AG04449 (cell line): Measurements from ENCODE around the gene SLIT3.

Source experiments
- CTCF ChIA-PET: fragments of 350-600 bp; formaldehyde crosslinking; extraction: SDS; loops from one replicate; lab custom pipeline; 2021; ENCODE audit warnings: antibody characterized with exemption; lab: Yijun Ruan, JAX
- POLR2A ChIA-PET: fragments of 400-600, 350-600 bp; formaldehyde crosslinking; extraction: SDS; loops from one replicate; lab custom pipeline; 2020; ENCODE audit warnings: antibody characterized with exemption, inconsistent platforms; lab: Yijun Ruan, JAX
- DNase-seq: peaks from one replicate; pipeline ENCODE4 v3.0.0-alpha.2; 2010; ENCODE audit warnings: low read depth, low spot score
- H3K4me3 ChIP-seq: 2 replicates; pipeline ENCODE4 v1.5.1; 2011; ENCODE audit warnings: low read depth, mild to moderate bottlenecking, control low read depth, low read length
- TF ChIP-seq, protein P1 (sequence below): IDR thresholded peaks from one replicate; pipeline ENCODE4 v1.5.1; 2011; ENCODE audit warnings: mild to moderate bottlenecking, moderate library complexity, low read length, control low read depth, inconsistent platforms; ENCODE audit not compliant: insufficient read depth; ENCODE audit errors: missing control alignments

The SLIT3 gene

DNA sequence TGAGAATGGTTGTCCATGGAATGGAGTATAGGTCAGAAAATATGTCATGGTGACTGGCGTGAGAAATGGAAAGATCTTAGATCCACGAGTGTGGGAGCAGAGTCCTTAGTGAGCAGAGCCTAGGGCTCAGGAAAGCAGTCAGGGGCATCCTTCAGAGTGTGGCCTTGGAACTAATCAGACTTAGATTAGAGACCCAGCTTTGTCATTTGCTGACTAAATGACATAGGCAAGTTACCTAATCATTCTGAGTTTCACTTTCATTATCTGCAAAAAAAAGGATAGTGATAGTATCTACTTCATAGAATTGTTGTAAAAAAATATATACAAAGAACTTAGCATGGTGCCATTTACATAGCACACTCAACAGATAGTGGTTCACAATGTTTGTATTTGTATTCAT is 24.3 kb upstream of the SLIT3 start:
- ChIA-PET POLR2A (no interaction called here), CTCF (no interaction called here)
- no peak overlapping the region for H3K4me3 ChIP-seq
- DNase-seq: no peak
- TF ChIP-seq, protein P1, sequence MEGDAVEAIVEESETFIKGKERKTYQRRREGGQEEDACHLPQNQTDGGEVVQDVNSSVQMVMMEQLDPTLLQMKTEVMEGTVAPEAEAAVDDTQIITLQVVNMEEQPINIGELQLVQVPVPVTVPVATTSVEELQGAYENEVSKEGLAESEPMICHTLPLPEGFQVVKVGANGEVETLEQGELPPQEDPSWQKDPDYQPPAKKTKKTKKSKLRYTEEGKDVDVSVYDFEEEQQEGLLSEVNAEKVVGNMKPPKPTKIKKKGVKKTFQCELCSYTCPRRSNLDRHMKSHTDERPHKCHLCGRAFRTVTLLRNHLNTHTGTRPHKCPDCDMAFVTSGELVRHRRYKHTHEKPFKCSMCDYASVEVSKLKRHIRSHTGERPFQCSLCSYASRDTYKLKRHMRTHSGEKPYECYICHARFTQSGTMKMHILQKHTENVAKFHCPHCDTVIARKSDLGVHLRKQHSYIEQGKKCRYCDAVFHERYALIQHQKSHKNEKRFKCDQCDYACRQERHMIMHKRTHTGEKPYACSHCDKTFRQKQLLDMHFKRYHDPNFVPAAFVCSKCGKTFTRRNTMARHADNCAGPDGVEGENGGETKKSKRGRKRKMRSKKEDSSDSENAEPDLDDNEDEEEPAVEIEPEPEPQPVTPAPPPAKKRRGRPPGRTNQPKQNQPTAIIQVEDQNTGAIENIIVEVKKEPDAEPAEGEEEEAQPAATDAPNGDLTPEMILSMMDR: no peak

DNA sequence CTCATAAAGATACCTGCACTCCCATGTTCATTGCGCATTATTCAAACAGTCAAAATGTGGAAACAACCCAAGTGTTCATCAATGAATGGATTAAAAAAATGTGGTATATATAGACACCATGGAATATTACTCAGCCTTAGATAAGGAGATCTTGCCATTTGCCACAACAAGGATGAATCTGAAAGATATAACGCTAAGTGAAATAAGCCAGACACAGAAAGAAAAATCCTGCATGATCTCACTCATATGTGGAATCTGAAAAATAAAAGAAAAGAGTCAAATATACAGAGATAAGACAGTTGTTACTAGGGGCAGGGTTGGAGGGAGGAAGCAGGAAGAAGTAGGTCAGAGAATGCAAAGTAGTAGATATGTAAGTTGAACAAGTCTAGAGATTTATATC is 17.6 kb upstream of the SLIT3 start:
- H3K4me3 ChIP-seq: no peak overlapping the region
- POLR2A ChIA-PET: no interaction called here
- TF ChIP-seq, protein P1: no peak
- DNase-seq: no peak
- CTCF ChIA-PET: interaction anchor here (1.9 kb wide), 1 partner anchor 16 kb away, joined by 11 read pairs; no protein-coding TSS in a partner anchor

DNA sequence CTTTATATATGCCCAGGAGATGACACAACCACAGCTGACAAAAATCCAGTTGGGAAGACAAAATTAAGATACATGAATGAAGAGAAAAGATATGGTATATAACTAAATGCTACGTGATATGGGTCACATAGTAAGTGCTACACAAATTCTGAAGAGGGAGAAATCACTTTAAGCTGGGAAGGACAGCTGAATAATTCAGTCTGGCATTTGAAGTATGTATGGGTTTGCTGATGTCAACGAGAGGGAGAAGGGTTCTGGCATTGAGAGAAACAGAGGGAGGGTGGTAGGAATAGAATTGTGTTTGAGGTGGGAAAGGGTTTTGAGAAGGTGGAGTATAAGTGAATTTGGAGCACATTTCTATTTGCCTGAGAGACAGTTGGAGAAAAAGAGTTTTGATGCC is 6.7 kb upstream of the SLIT3 start:
- POLR2A ChIA-PET: no interaction called here

DNA sequence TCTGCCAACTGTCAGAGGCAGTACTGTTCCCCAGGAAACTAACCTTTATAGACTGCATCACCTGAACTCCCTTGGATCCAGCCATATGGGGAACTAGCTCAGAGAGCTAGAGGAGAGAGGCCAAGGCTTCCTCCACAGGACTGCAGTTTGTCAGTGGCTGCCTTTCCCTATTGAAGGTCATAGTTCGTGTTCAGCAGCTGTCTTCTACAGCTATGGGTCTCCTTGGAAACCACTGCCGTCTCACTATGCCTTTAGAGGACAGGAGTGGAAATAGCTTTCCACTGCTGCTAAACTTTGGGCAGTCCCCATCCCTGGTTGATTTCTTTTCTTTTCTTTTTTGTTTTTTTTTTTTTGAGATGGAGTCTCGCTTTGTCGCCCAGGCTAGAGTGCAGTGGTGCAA is 4.4 kb upstream of the SLIT3 start:
- DNase-seq: no peak
- no peak overlapping the region for H3K4me3 ChIP-seq
- ChIA-PET POLR2A (no interaction called here), CTCF (interaction anchor here (1.6 to 9.1 kb wide), 2 partner anchors 243 to 317 kb away, joined by 4 to 129 read pairs; no protein-coding TSS in a partner anchor)
- TF ChIP-seq, protein P1: no peak

More for the DNA sequence above, 6.7 kb upstream of the SLIT3 start:
- DNase-seq: peak; percentile 19
- CTCF ChIA-PET: interaction anchor here (0.8 to 9.1 kb wide), 6 partner anchors 14 to 628 kb away, joined by 3 to 129 read pairs (median 3); no protein-coding TSS in a partner anchor
- H3K4me3 ChIP-seq: no peak overlapping the region
- TF ChIP-seq, protein P1: no peak

DNA sequence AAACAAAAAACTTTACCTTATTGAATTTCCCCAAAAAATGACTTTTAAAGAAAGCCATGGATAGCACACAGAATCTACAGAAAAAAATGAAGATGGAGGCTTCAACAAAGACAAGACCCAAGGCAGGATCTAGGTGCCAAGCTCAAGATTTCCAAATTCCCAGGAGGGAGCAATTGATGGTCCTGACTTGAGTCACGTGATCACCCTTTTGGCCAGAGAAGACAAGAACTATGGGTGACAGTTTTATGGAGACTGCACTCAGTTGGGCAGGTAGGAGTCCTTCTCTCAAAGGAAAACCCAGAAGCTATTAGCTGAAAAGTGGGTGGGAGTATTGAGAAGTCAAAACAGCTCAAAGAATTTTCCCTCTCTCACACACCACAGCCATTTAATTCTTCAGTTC is 3.2 kb upstream of the SLIT3 start:
- CTCF ChIA-PET: interaction anchor here (1.6 to 9.1 kb wide), 5 partner anchors 11 to 364 kb away, joined by 3 to 129 read pairs (median 25); no protein-coding TSS in a partner anchor
- no peak overlapping the region for H3K4me3 ChIP-seq
- DNase-seq: no peak
- TF ChIP-seq, protein P1: no peak
- POLR2A ChIA-PET: no interaction called here

DNA sequence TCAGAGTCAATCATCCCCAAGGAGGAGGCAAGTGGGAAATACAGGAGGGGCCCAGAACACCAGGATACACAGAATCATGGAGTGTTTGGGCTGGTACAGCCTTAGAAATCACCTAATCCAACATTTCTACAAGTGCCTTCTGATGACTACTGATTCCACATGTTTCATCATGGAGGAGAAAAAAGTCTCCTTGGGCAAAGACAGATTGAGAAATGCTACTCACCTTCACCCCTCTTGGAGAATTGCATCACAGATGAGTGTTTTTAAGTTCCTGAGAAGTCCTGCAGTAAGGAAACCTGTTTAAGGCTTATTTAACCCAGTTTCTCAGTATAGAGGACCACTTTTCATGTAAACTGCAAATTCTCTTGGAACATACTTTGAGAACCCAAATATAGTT is 2.2 kb upstream of the SLIT3 start:
- POLR2A ChIA-PET: no interaction called here
- CTCF ChIA-PET: interaction anchor here (0.6 to 9.1 kb wide), 60 partner anchors 9 to 651 kb away, joined by 3 to 129 read pairs (median 4); no protein-coding TSS in a partner anchor
- no peak overlapping the region for H3K4me3 ChIP-seq
- TF ChIP-seq, protein P1: no peak
- no peak for DNase-seq
